NCI-H1436 (cell line): ENCODE data around the gene RGR.

Source experiments
- DNase-seq: peaks from one replicate; lab custom pipeline; 2025; lab: John Stamatoyannopoulos, UW

RGR gene, protein sequence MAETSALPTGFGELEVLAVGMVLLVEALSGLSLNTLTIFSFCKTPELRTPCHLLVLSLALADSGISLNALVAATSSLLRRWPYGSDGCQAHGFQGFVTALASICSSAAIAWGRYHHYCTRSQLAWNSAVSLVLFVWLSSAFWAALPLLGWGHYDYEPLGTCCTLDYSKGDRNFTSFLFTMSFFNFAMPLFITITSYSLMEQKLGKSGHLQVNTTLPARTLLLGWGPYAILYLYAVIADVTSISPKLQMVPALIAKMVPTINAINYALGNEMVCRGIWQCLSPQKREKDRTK

GRCh38 chr10:84244651-84245270 lies at the start of gene RGR:
Gene RGR (plus strand): TSS chr10:84245053. CDS start chr10:84245091, 38 bp downstream.
- no peak for DNase-seq

DNA sequence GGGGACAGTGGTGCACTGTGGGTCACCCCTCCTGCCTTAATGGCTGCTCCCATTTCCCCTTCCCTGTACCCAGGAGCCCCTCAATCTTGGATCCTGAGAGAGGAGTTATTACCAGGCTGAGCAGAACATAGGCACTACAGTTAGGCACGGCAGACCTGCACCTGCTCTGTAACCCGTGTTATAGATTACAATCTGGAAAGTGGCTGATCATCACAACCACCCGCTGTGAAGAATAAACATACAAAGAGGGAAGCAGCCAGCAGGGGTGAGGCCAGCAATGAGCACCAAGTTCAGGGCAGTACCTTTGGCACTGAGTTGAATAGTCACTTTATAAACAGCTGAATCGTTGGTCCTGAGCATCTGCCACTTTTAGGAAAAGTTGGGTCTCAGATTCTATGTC lies 48.8 kb upstream of the RGR start:
- DNase-seq: no peak

DNA sequence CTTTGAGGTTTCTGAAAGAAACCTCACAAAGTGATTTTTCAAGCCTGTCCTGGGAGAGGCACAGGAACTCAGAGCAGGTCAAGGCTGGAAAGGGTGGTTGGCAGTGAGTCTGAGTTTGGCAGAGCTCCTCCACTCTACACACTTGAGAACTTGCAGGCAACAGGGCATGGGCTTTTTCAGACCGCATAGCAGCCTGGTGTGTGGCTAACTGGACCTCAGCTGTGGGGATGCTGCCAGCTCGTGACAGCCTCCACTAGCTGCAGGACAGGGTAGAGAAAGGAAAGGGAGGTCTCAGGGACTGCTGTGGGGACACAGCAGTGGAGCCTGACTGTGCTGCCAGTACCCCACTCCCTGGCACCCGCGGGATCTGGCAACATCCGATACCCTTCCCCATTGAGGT lies 47.9 kb upstream of the RGR start:
- no peak for DNase-seq

DNA sequence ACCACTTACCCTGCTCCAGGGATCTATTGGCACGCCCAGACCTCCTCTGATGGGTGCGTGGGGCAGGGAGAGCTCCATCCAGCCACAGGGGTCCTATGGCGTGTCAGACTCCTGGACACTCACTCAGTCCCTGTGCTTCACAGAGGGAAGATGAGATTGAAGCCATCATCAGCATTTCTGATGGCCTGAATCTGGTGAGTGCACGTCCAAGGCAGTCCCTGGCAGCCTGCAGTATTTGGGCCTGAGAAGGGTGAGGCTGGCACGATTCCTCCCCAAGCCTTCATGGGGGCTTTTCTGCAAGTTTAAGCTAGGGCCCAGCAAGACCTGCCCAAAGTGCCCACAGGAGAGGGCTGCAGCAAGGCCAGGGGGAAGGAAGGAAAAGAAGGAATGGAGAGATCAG lies 47.2 kb upstream of the RGR start:
- no peak for DNase-seq

GRCh38 chr10:84198206-84198915 lies 46.5 kb upstream of the RGR start:
- DNase-seq: no peak

- DNase-seq: no peak
Measured at GRCh38 chr10:84200537-84201243, 44.2 kb upstream of the RGR start.

- no peak for DNase-seq
Measured at GRCh38 chr10:84201244-84201606, 43.6 kb upstream of the RGR start.

DNA sequence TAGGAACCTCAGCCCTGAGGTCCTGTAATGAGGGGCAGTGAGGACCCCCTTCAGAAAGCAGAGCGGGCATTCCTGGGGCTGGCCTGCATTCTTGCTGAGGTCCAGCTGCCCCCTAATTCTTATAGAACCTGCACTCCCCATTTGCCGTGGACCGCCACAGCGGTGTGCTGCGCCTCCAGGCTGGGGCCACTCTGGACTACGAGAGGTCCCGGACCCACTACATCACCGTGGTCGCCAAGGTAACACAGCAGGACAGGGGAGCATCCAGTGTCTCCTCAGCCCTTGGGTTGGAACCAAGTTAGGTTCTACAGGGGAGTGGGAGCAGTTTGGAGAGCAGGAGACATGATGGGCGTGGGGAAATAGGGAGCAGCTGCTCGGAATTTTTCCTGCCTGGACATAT lies 43.2 kb upstream of the RGR start:
- DNase-seq: no peak

- no peak for DNase-seq
Measured at GRCh38 chr10:84202349-84202748, 42.5 kb upstream of the RGR start.

DNA sequence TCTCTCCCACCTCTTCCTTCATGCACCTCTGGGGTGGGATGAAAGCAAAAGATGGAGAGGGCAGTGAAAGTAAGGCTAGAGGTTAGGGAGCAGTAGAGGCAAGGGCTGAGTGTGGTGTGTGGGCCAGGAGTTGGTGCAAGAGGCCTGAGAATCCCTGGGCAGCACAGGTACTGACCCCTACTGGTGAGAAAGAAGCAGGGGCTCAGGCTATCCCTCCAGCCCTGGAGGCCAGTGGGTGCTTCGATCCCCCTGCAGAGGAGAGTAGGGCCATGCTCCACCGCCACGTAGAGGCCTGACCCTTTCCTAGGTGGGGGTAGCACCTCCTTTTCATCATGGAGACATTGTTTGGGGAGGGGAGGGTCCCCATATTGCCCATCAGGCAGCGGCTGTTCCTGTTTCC lies 40.7 kb upstream of the RGR start:
- DNase-seq: no peak

DNA sequence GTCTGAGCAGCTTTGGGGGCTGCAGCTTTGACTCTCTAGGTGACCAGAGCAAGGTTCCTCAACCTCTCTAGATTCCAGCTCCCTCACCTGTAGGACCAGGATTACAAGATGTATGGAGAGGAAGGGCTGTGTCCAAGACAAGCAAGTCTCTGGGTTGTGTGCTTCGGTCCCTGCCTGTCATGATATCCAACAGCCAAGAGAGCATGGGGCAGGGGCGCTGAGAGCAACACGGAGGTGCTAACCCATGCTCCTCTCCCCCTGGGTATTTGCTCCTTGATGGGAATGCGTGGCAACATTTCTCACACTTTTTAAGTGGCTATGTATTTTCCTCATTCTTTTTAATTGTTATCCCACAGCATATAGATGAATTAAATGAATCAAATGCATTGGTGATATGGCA lies 40.2 kb upstream of the RGR start:
- DNase-seq: no peak

GRCh38 chr10:84205049-84205852 lies 39.6 kb upstream of the RGR start:
- DNase-seq: peak; percentile 18

DNA sequence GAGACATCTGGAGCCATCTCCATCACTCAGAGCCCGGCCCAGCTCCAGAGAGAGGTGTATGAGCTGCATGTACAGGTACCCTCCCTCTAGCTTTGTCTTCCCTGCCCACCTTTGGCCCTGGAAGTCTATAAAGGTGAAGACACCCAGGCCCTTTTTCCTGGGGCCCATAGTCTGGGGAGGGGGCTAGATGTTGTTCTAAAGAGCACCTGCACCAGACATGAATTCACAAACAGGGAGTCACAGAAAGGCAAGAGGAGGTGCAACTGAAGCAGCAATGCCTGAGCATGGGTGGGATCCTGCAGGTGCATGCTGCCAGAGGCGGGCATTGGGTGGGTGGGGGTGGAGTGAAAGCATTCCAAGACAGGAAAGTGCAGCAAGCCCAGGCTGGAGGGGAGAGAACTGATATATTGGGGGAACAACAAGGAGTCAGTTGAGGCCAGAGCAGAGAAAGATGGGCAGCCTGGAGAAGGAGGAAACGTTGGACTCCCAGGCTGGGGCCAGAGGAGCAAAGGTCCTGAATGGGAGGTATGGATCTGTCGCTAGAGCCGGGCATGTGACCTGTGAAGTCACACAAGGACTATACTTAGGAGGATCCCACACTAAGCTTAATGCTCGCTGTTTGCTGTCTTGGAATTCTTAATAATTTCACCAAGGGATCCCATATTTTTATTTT lies 38.9 kb upstream of the RGR start:
- no peak for DNase-seq

GRCh38 chr10:84208023-84208422 lies 36.8 kb upstream of the RGR start:
- DNase-seq: no peak

DNA sequence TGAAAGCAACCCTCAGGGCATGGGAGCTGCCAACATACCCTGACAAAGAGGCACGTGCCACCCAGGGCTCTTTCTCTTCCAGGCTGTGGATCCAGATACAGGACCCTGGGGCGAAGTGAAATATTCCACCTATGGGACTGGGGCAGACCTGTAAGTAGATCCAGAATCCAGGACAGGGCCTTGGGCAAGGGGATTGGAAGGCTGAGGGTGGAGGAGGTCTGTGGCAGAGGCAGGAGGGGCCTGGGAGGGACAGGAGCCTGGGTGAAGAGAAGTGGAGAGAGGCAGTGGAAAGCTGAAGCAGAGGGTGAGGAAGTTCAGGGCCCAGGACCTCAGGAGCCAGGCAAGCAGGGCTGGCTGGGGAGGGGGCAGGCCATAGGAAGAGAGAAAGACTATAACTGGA lies 33.3 kb upstream of the RGR start:
- no peak for DNase-seq

- no peak for DNase-seq
Measured at GRCh38 chr10:84212014-84212413, 32.8 kb upstream of the RGR start.

GRCh38 chr10:84213076-84213475 lies 31.8 kb upstream of the RGR start:
- DNase-seq: no peak

- no peak for DNase-seq
Measured at GRCh38 chr10:84214046-84214572, 30.7 kb upstream of the RGR start.

- DNase-seq: no peak
Measured at GRCh38 chr10:84214612-84215235, 30.1 kb upstream of the RGR start.

- no peak for DNase-seq
Measured at GRCh38 chr10:84216834-84217233, 28.0 kb upstream of the RGR start.

GRCh38 chr10:84217746-84218145 lies 27.1 kb upstream of the RGR start:
- no peak for DNase-seq
